HG02973 (cell line): ENCODE measurements around the gene RIC8A.
"Not testable (repeated sequence)": the region's sequence is repeated elsewhere in the genome, so short reads cannot be mapped to it uniquely, and the experiment has no call there.

Experiments
- ATAC-seq: cut with Tn5 transposase; IDR thresholded peaks from one replicate; pipeline ENCODE4 v1.9.1; 2021; ENCODE audit warnings: moderate library complexity; ENCODE audit not compliant: unreplicated experiment

RIC8A gene

GRCh38 chr11:217704-218103 is 10.2 kb downstream of the RIC8A start:
- ATAC-seq = no peak

GRCh38 chr11:218815-219593 is 11.5 kb downstream of the RIC8A start:
- no peak for ATAC-seq

- ATAC-seq = not testable (repeated sequence)
Measured at GRCh38 chr11:220641-221215, 13.2 kb downstream of the RIC8A start.

- no peak for ATAC-seq
Measured at GRCh38 chr11:221539-221938, 14.0 kb downstream of the RIC8A start.

- ATAC-seq = no peak
Measured at GRCh38 chr11:221998-222789, 14.7 kb downstream of the RIC8A start.

GRCh38 chr11:223026-223789 is 15.7 kb downstream of the RIC8A start:
- ATAC-seq = no peak

GRCh38 chr11:223884-224283 is 16.4 kb downstream of the RIC8A start:
- ATAC-seq = no peak

- ATAC-seq = no peak
Measured at GRCh38 chr11:224424-224823, 16.9 kb downstream of the RIC8A start.

- ATAC-seq = no peak
Measured at GRCh38 chr11:225734-226453, 18.4 kb downstream of the RIC8A start.

GRCh38 chr11:227824-228379 is 20.4 kb downstream of the RIC8A start:
- no peak for ATAC-seq

GRCh38 chr11:230431-230830 is 22.9 kb downstream of the RIC8A start:
- no peak for ATAC-seq

GRCh38 chr11:232783-233565 is 25.5 kb downstream of the RIC8A start:
- no peak for ATAC-seq

- no peak for ATAC-seq
Measured at GRCh38 chr11:235180-235579, 27.7 kb downstream of the RIC8A start.

- peak; percentile 6 for ATAC-seq
Measured at GRCh38 chr11:235609-235996, 28.1 kb downstream of the RIC8A start.

- ATAC-seq = peak; percentile 73
Measured at GRCh38 chr11:235997-236773, 28.7 kb downstream of the RIC8A start, which contains the start of gene SIRT3. TSS of gene SIRT3 (minus strand) at chr11:236342. CDS start at chr11:236328, 14 bp downstream.

GRCh38 chr11:236774-237767 is 29.6 kb downstream of the RIC8A start, which contains the start of gene PSMD13:
TSS of gene PSMD13 (plus strand) at chr11:236976. CDS start at chr11:237050, 74 bp downstream.
- ATAC-seq = peak; percentile 76

- ATAC-seq = not testable (repeated sequence)
Measured at GRCh38 chr11:238346-238745, 30.8 kb downstream of the RIC8A start.
